Activated naive CD8-positive, alpha-beta T cell (primary cell): ENCODE results near the gene ESRRA.

Experiments
- H3K27ac Mint-ChIP-seq: one replicate; pipeline ENCODE4 v1.8.0; 2021; ENCODE audit warnings: mixed read lengths
- H3K27me3 Mint-ChIP-seq: one replicate; pipeline ENCODE4 v1.8.0; 2021; ENCODE audit warnings: mixed read lengths
- H3K36me3 Mint-ChIP-seq: one replicate; pipeline ENCODE4 v1.8.0; 2021; ENCODE audit warnings: mixed read lengths
- H3K4me1 Mint-ChIP-seq: one replicate; pipeline ENCODE4 v1.8.0; 2021; ENCODE audit warnings: low read depth, mixed read lengths
- H3K4me3 Mint-ChIP-seq: one replicate; pipeline ENCODE4 v1.8.0; 2021; ENCODE audit warnings: mild to moderate bottlenecking, mixed read lengths
- H3K9me3 Mint-ChIP-seq: one replicate; pipeline ENCODE4 v1.8.0; 2021; ENCODE audit warnings: low read depth, mixed read lengths

The ESRRA gene

DNA sequence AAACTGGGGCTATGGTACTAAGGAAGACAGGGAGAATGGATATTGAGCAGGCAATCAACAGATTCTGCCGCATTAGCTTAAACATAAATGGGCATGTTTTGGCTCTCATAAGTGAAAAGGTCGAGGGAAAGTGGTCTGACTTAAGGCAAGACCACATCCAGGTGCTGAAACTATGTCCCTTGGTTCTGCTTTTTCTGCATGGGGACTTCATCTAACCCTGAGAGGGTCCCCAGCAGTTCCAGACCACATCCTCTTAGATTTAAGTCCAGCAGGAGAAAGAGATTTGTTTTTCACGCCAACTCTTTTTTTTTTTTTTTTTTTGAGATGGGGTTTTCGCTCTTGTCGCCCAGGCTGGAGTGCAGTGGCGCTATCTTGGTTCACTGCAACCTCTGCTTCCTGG, 59.1 kb downstream of the ESRRA start:
- Mint-ChIP-seq H3K36me3 (peaks cover 8% of the 10 kb centered on the region), H3K4me3 (no peak overlapping the region), H3K27me3 (no peaks in the 10 kb centered on the region), H3K4me1 (peaks cover 10% of the 10 kb centered on the region), H3K9me3 (no peaks in the 10 kb centered on the region), H3K27ac (no peak overlapping the region)

DNA sequence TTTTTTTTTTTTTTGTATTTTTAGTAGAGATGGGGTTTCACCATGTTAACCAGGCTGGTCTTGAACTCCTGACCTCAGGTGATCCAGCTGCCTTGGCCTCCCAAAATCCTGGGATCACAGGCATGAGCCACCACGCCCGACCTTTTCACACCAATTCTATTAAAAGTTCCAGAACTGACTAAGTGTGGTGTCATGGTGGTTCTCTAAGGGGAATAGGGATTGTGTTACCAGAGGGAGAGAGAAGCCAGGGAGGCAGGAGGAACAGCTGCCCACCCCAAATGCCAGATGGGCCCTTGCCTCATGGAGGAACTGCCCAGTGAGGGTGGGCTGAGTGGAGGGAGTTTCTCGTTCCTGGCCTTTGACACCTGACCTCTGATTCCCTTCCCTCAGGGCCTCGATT, 59.6 kb downstream of the ESRRA start:
- peaks cover 5% of the 10 kb centered on the region for H3K4me1 Mint-ChIP-seq
- H3K27me3 Mint-ChIP-seq = no peaks in the 10 kb centered on the region
- no peak overlapping the region for H3K27ac Mint-ChIP-seq
- H3K9me3 Mint-ChIP-seq = no peaks in the 10 kb centered on the region
- H3K4me3 Mint-ChIP-seq = no peak overlapping the region
- H3K36me3 Mint-ChIP-seq = peaks cover 8% of the 10 kb centered on the region
